Brain microvascular endothelial cell (primary cell): Measurements from ENCODE around the gene ADAMTS14.

Source experiments
- DNase-seq: peaks from one replicate; pipeline ENCODE4 v3.0.0-alpha.2; 2020
- H3K27ac ChIP-seq: fragments of 250-450 bp; sonication (Bioruptor Pico); 2 replicates; pipeline ENCODE4 v1.5.1; 2020; ENCODE audit warnings: mild to moderate bottlenecking, moderate library complexity
- H3K27me3 ChIP-seq: fragments of 250-450 bp; sonication (Bioruptor Pico); replicated peaks from 2 replicates; pipeline ENCODE4 v1.5.1; 2020; ENCODE audit warnings: mild to moderate bottlenecking
- H3K36me3 ChIP-seq: fragments of 250-450 bp; sonication (Bioruptor Pico); replicated peaks from 2 replicates; pipeline ENCODE4 v1.5.1; 2020; ENCODE audit warnings: mild to moderate bottlenecking
- H3K4me3 ChIP-seq: 2 replicates; pipeline ENCODE4 v1.5.1; 2011; ENCODE audit warnings: low read depth, mild to moderate bottlenecking, control low read depth, low read length, moderate library complexity
- CTCF ChIP-seq: IDR thresholded peaks from 2 replicates; pipeline ENCODE4 v1.5.1; 2011; ENCODE audit warnings: low read depth, mild to moderate bottlenecking, moderate library complexity, low read length, control low read depth, inconsistent platforms; ENCODE audit errors: missing control alignments
- in situ Hi-C: cut with HindIII; loops from 2 replicates; pipeline ENCODE4 v1.10.0; 2017; ENCODE audit warnings: low sequenced_read_pairs, low pct_ligation_motif_present

The ADAMTS14 gene

GRCh38 chr10:70743430-70743788 lies 71.1 kb downstream of the ADAMTS14 start:
- DNase-seq = no peak
- no peak overlapping the region for H3K4me3 ChIP-seq
- no peak overlapping the region for H3K27ac ChIP-seq
- no peak for TF ChIP-seq CTCF
- no peaks in the 10 kb centered on the region for H3K36me3 ChIP-seq
- in situ Hi-C loops = no loop called here
- no peaks in the 10 kb centered on the region for H3K27me3 ChIP-seq

GRCh38 chr10:70743879-70744278 lies 71.6 kb downstream of the ADAMTS14 start:
- DNase-seq = no peak
- no peak overlapping the region for H3K27ac ChIP-seq
- no peak overlapping the region for H3K4me3 ChIP-seq
- H3K36me3 ChIP-seq = no peaks in the 10 kb centered on the region
- no peak for TF ChIP-seq CTCF
- H3K27me3 ChIP-seq = no peaks in the 10 kb centered on the region
- in situ Hi-C loops = no loop called here

- Histone ChIP-seq H3K36me3 (no peaks in the 10 kb centered on the region), H3K4me3 (no peak overlapping the region), H3K27me3 (no peaks in the 10 kb centered on the region), H3K27ac (no peak overlapping the region)
- no peak for DNase-seq
- TF ChIP-seq CTCF = no peak
- in situ Hi-C loops = no loop called here
Observed at GRCh38 chr10:70744617-70745143, 72.4 kb downstream of the ADAMTS14 start.

- in situ Hi-C loops = no loop called here
- no peak for DNase-seq
- H3K27me3 ChIP-seq = no peaks in the 10 kb centered on the region
- no peak for TF ChIP-seq CTCF
- no peaks in the 10 kb centered on the region for H3K36me3 ChIP-seq
- no peak overlapping the region for H3K27ac ChIP-seq
- no peak overlapping the region for H3K4me3 ChIP-seq
Observed at GRCh38 chr10:70745555-70745954, 73.2 kb downstream of the ADAMTS14 start.

- no peaks in the 10 kb centered on the region for H3K27me3 ChIP-seq
- H3K27ac ChIP-seq = no peak overlapping the region
- H3K4me3 ChIP-seq = no peak overlapping the region
- no peak for DNase-seq
- no peaks in the 10 kb centered on the region for H3K36me3 ChIP-seq
- no peak for TF ChIP-seq CTCF
- in situ Hi-C loops = no loop called here
Observed at GRCh38 chr10:70747192-70747965, 75.1 kb downstream of the ADAMTS14 start.

- in situ Hi-C loops = no loop called here
Observed at GRCh38 chr10:70748305-70748704, 76.0 kb downstream of the ADAMTS14 start.

More at GRCh38 chr10:70748305-70748704, 76.0 kb downstream of the ADAMTS14 start:
- Histone ChIP-seq H3K36me3 (no peaks in the 10 kb centered on the region), H3K27me3 (no peaks in the 10 kb centered on the region), H3K4me3 (no peak overlapping the region), H3K27ac (no peak overlapping the region)
- DNase-seq = no peak
- no peak for TF ChIP-seq CTCF
